Measurements from ENCODE around the gene PIP5K1C.
A peak's percentile ranks its signal among the peaks of the same experiment; 100 is the strongest.
"Not testable (repeated sequence)": the region's sequence is repeated elsewhere in the genome, so short reads cannot be mapped to it uniquely, and the experiment has no call there.

The PIP5K1C gene

GRCh38 chr19:3672993-3673392, 27.3 kb downstream of the PIP5K1C start:
- no peak for DNase-seq

GRCh38 chr19:3672575-3672948, 27.7 kb downstream of the PIP5K1C start:
- DNase-seq, result no peak

DNA sequence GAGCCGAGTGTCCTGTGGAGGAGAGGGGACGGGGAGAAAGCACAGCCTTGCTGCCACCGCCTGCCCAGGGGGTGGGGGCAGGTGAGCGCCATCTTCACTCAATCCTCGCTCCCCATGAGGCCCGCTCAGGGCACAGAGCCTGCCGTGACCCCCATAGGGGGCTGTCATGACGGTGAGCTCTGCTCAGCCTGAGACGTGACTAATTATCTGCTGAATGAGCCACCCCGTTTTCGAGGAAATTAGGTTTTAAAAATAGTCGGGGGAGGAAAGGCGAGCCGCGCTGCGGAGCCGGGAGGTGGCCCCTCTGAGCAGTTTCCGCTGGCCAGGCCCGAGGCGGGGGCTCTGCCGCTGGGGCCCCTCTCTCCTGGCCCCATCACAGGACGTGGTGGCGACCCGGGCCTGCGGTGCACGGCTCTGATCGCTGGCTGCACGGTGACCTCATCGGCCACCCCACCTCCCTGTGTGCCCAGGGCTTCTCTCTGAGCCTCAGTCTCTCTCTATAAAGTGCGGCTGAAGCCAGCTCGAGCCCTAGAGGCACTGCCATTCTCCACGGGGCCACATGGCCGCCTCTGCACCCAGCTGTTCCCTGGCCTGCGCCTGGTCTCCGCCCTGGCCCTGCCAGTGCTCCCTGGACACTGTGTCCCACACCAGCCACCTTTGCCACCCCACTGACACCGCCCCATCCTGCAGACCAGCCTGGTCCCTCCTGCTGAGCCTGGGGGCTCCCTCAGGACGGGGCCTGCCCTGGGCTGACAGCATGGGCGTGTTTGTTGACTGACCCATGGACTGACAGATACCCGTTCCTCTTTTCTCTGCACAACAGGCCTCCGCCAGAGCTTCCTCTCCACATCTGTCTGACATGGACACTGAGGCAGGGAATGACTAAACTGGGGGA, 28.3 kb downstream of the PIP5K1C start:
- DNase-seq, result no peak

DNA sequence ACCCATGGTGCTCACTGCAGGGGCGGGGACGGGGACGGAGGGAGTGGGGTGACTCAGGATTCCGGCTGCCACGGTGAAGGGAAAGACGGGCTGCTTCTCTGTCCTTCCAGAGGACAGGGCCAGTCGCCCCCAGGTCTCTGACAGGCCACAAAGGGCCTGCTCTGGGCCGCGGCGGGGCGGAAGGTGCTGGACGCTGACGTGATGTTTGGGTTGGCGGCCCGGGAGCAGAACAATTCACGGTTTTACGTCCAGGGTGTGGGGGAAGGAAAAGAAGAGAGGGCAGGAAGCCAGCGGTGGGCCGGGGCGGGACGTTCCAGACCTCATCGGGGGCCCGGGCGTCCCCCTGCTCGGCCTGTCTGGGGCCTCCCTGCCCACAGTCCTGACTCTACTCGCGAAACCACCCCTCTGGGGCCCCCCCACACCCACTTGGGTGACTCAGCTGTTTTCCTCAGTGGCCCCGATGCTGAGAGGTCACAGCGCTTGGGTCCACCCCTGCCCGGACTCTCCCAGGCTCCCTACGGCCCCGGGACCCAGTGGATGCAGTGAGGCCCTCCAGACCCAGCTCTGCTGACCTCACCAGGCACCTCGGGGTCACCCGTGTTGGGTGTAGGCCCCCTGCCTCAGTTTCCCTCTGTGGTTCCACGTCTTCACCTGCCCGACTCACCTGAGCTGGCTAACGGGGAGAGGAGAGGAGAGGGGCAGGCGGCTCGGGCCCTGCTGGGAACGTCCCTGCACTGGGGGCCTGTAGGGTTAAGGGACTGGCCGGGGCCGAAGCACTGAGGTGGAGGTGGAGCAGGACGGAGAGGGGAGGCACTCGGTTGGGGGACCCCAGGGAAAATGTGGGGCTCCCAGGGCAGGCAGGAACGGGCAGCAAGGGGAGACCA, 29.2 kb downstream of the PIP5K1C start:
- no peak for DNase-seq

DNA sequence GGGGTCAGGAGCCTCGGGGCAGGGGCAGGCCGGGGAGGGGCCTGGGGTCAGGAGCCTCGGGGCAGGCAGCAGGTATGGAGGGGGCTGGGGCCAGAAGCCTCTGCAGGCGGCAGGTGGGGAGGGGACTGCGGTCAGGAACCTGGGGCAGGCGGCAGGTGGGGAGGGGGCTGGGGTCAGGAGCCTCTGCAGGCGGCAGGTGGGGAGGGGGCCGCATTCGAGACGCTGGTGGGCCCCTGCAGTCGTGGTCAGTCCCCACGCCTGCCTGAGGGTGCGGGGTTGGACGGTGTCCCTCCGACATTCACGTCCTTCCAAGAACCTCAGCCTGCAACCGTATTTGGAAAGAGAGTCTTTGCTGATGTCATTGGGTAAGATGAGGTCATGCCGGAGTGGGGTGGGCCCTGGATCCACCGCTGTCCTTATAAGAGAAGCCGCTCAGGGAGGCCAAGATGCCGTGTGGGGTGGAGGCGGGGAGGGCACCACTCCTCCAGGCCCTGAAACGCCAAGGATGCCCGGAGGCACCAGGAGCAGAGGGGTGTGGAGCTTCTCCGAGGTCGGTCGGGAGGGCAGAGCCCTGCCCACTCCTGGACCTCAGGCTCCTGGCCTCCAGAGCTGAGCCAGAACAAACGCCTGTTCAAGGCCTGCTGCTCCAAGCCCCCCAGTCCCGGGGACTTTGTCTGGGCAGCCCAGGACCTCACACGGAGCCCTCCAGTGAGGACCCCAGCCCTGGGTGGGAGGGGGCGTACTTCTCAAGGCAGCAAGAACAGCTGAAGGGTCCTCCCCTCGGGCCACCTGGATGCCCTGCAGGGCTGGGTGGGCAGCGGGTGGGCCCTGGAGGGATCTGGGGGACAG, 30.1 kb downstream of the PIP5K1C start:
- peak in 1 of 2 experiments; percentile 46 for DNase-seq

DNA sequence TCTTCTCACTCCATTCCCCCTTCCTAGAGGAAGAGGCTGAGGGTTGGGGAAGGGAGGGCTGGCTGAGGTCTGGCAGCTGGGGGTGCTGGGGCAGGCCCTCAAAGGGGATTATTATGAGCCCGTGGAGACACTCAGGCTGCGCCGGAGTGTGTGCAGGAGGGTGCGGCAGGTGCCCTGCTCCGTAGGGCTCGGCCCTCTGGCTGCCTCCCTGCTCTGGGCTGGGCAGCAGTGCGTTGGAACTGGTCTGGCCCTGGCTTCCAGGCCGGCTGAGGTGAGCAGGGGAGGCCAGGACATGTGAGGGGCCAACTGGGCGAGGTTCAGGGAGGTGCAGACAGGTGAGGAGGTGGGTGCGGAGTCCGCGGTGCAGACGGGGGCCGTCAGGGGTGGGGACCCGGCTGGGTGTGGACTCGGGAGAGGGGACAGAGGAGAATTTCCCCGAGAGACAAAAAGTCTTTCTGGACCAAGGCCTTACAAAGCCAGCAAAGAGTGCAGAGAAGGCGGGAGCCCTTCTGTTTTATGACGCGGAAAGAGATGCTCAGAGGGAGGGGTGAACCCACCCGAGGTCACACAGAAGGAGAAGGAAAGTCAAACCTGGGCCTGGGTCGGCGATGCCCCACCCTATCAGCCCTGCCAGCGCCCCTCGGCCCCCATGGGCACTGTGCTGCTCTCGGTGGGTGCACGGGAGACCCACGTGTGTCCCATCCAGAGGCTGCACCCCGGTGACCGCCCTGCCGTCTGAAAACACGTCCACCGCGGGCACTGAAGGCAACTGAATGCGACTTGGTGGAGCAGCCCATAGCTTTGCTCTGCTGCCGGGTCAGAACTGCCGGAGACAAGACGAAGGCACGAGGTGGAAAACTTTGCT, 31.0 kb downstream of the PIP5K1C start:
- peak; percentile 88 to 96 for DNase-seq

DNA sequence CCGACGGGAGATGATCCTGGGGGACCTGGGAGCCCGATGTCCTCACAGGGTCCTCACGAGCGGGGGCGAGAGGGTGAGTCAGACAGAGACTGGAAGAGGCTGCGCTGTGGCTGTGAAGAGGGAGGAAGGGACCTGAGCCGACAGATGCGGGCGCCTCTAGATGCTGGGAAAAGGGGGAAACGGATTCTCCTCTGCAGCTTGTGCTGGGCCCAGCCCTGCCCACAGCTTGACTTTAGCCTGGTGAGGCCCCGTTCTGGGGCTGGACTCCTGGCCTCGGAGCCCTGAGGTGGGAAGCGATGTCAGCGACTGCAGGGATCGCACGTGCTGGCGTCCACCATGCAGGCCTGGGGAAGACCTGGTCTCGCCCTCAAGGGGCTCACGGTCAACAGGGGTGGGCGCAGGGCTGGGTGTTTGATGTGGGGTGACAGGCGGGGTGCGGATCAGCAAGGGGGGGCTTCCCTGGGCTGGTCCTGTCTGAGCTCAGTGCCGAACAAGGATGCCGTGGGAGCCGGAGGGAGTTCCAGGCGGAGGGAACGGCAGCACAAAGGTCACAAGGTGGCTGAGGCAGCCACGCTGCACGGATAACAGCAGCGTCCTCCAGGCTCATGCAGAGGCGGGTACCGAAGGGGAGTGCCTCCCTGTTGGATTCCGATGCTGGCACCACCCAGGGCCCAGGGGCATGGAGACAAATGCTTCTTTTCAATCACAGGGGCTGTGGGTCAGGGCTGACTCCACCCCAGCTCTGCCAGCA, 31.8 kb downstream of the PIP5K1C start:
- peak; percentile 58 to 75 for DNase-seq

DNA sequence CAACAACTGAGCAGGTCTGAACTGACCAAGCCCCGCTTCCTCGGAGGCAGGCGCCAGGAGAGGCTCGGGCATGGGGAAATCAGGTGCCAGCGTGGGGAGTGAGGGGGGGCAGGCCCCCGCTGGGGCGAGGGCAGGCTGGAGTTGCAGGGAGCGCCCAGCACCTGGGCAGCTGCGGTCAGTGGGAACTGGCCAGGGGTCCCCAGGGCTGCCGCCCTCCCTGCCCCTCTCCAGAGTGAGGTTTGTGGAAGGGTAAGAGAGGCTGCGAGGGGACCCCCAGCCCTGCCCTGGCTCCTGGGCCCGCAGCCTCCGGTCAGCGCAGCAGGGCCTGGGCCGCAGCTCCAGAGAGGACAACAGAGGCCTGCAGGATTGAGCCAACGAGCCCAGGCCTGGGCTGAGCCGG, 32.5 kb downstream of the PIP5K1C start:
- no peak for DNase-seq

- no peak for DNase-seq
Observed at GRCh38 chr19:3667037-3667638, 33.1 kb downstream of the PIP5K1C start.

DNA sequence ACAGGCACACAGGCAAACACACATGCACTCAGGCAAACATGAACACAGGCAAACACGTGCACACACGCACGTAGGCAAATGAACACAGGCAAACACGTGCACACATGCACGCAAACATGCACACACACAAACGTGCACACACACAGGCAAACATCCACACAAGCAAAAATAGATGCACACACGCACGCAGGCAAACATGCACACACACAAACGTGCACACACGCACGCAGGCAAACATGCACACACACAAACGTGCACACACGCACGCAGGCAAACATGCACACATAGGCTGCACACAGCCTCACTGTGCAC, 33.8 kb downstream of the PIP5K1C start:
- not testable (repeated sequence) for DNase-seq

- peak in 1 of 2 experiments; percentile 23 for DNase-seq
Observed at GRCh38 chr19:3665681-3666544, 34.4 kb downstream of the PIP5K1C start.

- no peak for DNase-seq
Observed at GRCh38 chr19:3664879-3665642, 35.2 kb downstream of the PIP5K1C start.

DNA sequence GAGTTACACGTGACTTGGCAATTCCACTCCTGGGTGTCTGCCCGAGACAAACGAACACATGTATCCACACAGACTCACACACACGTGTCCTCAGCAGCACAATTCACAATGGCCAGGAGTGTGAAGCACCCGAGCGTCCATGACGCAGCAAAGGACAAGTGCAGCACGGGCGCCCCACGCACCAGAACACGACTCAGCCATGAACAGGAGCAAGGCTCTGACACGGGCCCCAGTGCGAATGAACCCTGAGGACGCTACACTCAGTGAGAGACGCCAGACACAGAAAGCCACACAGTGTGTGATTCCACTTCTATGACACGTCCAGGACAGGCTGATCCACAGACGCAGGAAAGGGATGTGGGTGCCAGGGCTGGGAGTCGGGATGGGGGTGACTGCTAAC, 36.4 kb downstream of the PIP5K1C start:
- no peak for DNase-seq

DNA sequence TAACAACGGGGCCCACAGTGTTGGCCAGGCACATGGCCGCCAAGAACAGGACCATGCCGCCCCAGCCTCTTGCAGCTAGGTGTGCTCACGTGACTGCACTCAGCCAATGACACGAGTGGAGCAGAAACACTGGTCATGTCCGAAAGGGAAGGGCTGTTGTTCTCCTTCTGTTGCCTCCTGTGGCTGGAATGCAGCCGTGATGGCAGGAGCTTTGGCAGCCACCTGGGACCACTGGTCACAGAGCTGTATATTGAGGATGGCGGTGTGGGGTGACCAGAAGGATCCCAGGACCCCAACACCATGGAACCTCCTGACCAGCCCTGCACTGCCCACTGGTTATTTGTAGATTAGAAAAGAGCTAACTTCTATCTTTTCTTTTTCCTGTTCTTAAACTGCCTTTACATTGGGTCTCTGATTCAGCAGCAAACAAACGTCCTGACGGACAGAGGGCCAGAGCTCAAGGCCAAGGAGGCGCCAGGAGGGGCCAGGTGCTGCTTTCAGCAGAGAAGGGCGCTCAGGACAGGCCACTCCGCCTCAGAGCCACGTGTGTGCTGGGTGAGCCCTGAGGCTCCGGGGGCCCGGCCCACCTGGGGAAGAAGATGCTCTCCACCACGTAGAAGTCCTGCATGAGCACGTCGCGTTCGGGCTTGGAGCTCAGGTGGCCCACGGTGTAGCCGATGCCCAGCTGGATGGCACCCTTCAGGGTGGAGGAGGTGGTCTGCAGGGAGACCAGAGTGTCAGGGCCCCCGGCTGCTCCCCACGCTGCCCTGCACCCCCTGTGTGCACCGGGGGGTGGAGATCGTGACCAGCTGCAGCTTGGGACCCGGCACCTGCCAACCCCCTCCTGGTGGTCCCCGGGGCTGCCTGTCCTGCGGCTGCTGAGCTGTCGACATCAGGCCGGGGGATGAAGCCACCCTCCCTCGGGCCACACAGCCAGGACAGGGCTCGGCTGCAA, 38.7 kb downstream of the PIP5K1C start:
- no peak for DNase-seq

DNA sequence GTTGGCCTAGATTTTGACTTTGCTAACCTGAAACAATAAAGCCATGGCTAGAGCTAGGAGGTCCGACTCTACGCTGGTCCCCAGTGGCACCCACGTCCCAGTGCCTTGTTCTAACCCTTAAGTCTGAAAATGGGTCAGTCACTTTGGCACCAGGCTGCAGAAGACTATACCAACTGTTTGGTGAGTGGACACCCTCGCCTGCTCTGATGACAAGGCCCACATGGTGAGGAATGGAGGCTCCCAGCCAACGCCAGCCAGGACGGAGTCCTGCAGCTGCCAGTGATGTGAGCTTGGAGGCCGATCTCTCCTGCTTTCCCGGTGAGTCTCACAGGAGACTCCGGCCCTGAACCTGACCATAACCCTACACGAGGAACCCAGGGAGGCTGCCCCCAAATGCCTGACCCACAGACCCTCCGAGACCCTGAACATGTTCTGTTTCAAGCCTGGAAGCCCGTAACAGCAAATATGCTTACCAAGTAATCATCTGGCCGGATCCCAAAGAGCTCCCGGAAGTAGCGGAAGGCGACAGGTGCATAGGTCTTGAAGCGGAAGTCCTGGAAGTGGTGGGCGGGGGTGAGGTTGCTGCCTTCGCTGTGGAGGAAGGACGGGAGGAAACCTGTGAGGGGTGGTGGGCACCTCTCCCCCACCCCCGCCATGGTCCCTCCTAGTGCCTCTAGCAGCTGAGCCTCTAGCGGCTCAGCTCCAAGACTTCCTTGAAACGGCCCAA, 39.6 kb downstream of the PIP5K1C start:
- DNase-seq, result no peak

- no peak for DNase-seq
Observed at GRCh38 chr19:3659746-3660112, 40.5 kb downstream of the PIP5K1C start.

Data from NCI-H524 (cell line).